Ecto neural progenitor cell (in vitro differentiated cells): ENCODE data around the gene CH25H.
"Not testable (repeated sequence)": the region's sequence is repeated elsewhere in the genome, so short reads cannot be mapped to it uniquely, and the experiment has no call there.

Source experiments
- DNase-seq: peaks from one replicate; pipeline ENCODE4 v3.0.0-alpha.2; 2018; ENCODE audit warnings: low spot score

The CH25H gene

DNA sequence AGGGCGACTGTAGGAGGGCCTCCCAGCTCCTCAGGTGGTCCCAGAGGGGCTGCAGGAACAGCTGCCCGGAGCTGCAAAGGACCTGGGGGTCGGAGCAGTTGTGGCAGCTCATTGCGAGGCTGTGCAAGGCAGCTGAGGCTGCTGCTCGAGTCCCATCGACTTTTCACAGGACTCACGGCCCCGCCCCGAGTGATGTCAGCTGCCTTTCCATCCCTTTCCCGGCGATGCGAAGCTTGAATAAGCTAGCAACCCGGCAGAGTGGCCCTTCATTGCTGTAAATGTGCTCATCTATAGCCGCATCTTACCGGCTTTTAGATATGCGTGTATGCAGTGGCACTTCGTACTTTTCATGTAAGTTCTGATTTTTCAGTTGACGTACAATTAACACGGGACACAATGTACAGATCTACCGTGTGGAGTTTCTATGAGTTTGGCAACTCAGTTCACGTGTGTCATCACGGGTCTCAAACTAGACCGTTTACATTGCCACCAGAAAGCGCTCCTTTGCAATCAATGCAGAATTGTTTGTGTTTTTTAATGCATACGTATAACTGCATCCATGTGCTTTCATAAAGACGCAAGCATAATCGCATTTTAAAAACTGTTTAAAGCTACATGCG, at the start of gene CH25H:
TSS of gene CH25H (minus strand) at position 137 of the 620 bp plus-strand sequence. CDS start at position 112, 25 bp downstream.
- DNase-seq, result peak; percentile 76

- DNase-seq, result no peak
Observed at GRCh38 chr10:89256340-89256739, 49.2 kb upstream of the CH25H start.

DNA sequence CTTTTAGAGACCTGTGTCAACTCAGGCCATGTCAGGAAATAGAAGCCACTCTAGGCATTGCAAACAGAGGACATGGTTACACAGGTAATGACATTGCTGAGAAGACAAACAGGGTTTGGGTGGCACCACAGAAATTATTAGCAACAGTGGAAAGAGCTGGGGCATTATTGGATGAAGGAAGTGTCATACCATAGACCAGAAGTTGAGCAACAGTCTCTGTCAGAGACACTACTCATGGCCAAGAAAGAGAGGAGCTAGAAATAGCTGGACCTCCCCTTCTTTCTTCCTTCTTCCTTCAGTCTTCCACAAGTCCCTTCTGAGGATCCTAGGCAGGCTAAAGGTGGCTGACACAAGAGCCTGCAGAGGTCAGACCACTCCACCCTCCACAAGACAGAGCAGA, 48.7 kb upstream of the CH25H start:
- no peak for DNase-seq

DNA sequence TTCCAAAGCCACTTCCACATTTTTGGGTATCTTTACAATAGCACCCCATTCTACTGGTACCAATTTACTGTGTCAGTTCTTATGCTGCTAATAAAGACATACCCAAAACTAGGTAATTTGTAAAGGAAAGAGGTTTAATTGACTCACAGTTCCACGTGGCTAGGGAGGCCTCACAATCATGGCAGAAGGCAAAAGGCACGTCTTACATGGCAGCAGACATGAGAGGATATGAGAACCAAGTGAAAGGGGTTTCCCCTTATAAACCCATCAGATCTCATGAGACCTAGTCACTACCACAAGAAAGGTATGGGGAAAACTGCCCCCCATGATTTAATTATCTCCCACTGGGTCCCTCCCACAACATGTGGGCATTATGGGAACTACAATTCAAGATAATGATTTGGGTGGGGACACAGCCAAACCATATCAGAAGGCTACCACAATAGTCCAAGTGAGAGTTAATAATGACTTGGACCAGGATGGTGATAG, 48.0 kb upstream of the CH25H start:
- DNase-seq, result not testable (repeated sequence)

- DNase-seq, result no peak
Observed at GRCh38 chr10:89252225-89252585, 45.1 kb upstream of the CH25H start.

- DNase-seq, result peak; percentile 94
Observed at GRCh38 chr10:89251409-89252224, 44.5 kb upstream of the CH25H start, which contains the start of gene LIPA. Gene LIPA (minus strand): TSS chr10:89251775. CDS start chr10:89247648, 4,127 bp downstream.

- no peak for DNase-seq
Observed at GRCh38 chr10:89250865-89251408, 43.8 kb upstream of the CH25H start.

DNA sequence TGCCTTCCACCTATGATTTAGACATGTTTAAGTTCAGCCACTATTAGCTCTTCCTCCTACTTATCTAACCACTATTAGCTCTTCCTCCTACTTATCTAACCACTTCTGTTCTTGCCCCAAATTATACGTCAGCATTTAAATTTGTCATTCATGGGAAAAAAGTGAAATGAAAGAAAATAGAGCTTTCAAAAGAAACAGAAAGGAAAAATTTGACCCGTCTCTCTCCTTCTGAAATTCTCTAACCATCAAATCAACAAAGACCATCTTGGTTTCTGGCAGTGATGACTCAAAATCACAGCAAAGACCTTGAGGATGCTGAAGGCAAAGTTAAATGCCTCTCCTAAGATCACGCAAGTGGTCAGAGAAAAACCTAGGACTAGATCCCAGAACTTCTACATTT, 41.9 kb upstream of the CH25H start:
- no peak for DNase-seq

DNA sequence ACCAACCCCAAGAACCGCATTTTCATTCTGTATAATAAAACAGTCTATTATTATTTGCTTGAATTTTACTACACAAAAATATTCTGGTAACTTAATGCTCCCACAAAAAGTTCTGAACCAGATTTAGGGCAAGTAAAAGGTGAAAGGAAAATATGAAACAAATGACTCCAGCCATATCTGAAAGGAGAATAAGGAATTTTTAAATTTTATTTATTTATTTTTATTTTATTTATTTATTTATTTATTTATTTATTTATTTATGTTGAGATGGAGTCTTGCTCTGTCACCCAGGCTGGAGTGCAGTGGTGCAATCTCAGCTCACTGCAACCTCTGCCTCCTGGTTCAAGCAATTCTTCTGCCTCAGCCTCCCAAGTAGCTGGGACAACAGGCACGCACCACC, 40.5 kb upstream of the CH25H start:
- not testable (repeated sequence) for DNase-seq

DNA sequence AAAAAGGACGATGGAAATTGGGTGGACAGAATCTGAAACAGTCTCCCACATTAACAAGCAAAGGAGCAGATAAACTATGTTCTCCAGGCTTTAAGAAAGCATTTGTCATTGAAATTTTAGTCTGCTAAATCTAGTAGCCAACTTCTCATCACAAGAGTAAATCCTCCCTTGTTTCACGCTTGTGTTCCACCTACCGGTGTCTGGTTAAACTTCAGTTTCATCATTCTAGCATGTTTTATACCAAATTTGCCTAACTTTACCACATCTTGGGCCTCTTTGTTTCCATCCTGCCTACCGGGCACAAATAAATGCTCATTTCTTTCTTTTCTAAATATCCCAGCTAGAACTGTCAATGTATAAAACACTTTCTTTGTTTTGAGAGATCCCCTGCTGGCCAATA, 38.7 kb upstream of the CH25H start:
- DNase-seq, result no peak

DNA sequence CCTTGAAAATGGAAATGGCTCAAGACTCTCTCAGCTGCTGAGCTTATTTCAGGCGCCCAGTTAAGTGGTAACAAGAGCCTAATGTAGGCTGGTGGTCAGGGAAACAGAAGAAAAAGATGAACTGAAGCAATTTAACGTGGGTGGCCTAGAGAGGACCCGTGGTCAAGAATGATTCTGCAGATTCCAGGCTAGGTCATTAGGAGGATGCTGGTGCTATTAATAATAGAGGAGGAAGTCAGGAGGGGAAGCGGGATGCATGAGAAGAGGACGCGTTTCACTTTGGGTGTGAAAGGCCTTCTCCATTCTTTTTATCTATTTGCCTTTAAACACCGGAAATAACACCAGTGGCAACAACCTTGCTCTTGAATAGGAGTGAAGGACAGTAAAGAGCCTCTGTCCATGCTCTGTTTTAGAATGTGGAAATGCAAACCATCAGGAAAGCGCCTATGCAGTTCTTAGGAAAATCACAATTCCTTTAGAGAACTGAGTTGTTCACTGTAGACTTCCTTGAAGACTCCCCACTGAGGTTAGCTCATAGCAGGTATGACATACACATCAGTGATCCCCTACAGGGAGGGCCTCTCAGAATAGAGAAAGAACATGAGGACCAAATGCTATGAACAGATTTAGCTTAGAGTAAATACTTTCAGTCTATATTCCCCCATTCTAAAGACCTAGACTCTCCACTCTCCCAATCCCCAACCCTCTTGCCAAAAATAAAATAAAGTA, 35.9 kb upstream of the CH25H start:
- DNase-seq, result no peak

GRCh38 chr10:89242345-89242684, 35.2 kb upstream of the CH25H start:
- DNase-seq, result no peak

GRCh38 chr10:89241486-89242344, 34.6 kb upstream of the CH25H start:
- no peak for DNase-seq

DNA sequence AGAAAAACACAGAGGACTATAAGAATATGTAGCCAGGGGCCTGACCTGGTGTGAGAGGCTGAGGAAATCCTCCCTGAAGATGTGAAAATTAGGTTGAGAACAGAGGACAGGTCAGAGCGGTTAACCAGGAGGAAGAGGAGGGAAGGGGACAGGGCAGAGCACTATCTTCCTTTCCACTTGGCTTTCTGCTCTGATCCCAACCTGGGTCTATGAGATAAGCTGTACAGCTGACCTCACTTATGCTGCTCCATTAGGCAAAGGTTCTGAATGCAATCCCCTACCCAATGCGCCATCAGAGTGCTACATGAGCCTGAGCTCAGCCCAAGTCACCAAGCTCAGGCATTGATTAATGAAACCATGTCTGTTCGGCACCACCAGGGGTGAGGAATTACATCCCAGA, 33.9 kb upstream of the CH25H start:
- no peak for DNase-seq

DNA sequence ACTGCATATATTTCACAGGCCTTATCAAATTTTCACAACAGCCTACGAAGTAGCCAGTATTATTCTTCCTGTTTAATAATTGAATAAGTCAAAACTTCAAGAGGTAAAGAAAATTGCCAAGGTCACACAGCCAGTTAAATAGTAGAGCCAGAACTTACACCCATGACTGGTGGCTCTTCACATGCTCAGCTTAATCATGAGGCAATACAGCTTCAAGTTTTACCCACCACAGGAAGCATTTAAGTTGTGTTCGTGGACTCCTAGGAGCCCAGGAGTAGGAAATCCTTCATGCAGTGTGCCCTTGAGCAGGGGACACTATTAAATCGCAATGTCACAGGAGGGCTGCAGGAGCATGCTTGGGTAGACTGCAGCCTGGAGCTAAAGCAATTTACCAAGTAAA, 33.4 kb upstream of the CH25H start:
- DNase-seq, result no peak

GRCh38 chr10:89238956-89239644, 32.0 kb upstream of the CH25H start:
- DNase-seq, result no peak

- no peak for DNase-seq
Observed at GRCh38 chr10:89237849-89238248, 30.7 kb upstream of the CH25H start.

DNA sequence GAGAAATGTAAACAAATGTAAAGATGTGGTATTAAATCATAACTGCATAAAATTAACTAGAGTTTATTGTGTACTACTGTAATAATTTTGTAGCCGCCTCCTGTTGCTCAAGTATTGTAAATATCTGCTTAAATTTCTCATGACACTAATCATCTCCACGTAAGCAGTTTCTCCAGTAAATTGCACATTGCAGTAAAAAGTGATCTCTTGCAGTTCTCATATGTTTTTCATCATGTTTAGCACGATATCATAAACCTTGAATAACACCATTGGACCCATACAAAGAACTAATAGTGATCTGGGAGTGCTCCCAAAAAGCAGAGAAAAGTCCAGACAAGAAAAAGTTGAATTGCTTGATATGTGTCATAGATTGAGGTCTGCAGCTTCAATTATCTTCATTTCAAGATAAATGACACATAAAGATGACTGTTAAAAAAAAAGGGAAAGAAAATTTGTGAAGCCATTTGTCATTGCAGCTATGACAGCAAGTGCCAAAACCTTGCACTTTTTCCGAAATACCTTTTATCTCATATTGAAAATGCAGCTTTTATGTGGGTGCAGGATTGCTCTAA, 29.2 kb upstream of the CH25H start:
- DNase-seq, result no peak

- no peak for DNase-seq
Observed at GRCh38 chr10:89235073-89235798, 28.1 kb upstream of the CH25H start.

GRCh38 chr10:89233033-89233432, 25.9 kb upstream of the CH25H start:
- DNase-seq, result no peak
